Measurements from ENCODE around the gene TRMT11. TPM values are rescaled to one million over a fixed set of nuclear protein-coding genes. Genes with fewer than 3 reads are reported as not detected.

TRMT11 gene
- polyA plus RNA-seq, 3 donors, result 2.1 to 3.3 (median 2.1) TPM

GRCh38 chr6:125947615-125948014, 38.7 kb upstream of the TRMT11 start:
- no peaks in the 10 kb centered on the region for H3K36me3 Mint-ChIP-seq
- H3K9ac ChIP-seq (ENCODE audit: insufficient read depth, low read length, poor library complexity, severe bottlenecking), result no peak overlapping the region
- DNase-seq, result no peak
- intact Hi-C loops (cut with micrococcal nuclease), result no loop called here
- no peak overlapping the region for H3K27ac Mint-ChIP-seq
- peaks cover 8 to 21% of the 10 kb centered on the region in 2 donors for H3K4me1 ChIP-seq (ENCODE audit: control insufficient read depth in 1 of 2, insufficient read depth in 2 of 2, low read length in 2 of 2)
- peaks cover 36% of the 10 kb centered on the region for H3K4me1 Mint-ChIP-seq
- H3K4me2 ChIP-seq (replicated peaks; ENCODE audit: extremely low read depth, low read length, poor library complexity, severe bottlenecking), result no peak overlapping the region
- TF ChIP-seq CTCF (IDR thresholded peaks at IDR 0.05), result no peak
- H3K79me2 ChIP-seq (ENCODE audit: insufficient read depth, low read length), result no peaks in the 10 kb centered on the region
- no peak overlapping the region for H3K4me3 Mint-ChIP-seq
- H3K9me3 ChIP-seq (replicated peaks in 1 of 2; ENCODE audit: control insufficient read depth in 1 of 2, insufficient read depth in 1 of 2, low read length in 2 of 2), result no peaks in the 10 kb centered on the region
- no peaks in the 10 kb centered on the region for H3K27me3 ChIP-seq (ENCODE audit: control insufficient read depth in 2 of 2, insufficient read depth in 2 of 2, low read length in 2 of 2)
- WGBS (ENCODE audit: insufficient coverage), result no CpG with 5 or more reads among the region's 2 CpGs
- H3K9me3 Mint-ChIP-seq, result peaks cover 0 to 2% (median 0%) of the 10 kb centered on the region in 7 donors
- no peaks in the 10 kb centered on the region for H3K27me3 Mint-ChIP-seq (ENCODE audit: low read depth in 3 of 3)
- no peak overlapping the region for H3K27ac ChIP-seq (ENCODE audit: low read depth in 1 of 2, low read length in 2 of 2)
- H3K36me3 ChIP-seq (replicated peaks in 1 of 2; ENCODE audit: control insufficient read depth in 1 of 2, insufficient read depth in 2 of 2, low read length in 2 of 2), result no peaks in the 10 kb centered on the region
- H2AFZ ChIP-seq (ENCODE audit: insufficient read depth, low read depth, low read length, poor library complexity, severe bottlenecking), result no peak overlapping the region
- no peak overlapping the region for H3K4me3 ChIP-seq (replicated peaks in 1 of 3; ENCODE audit: low read depth in 2 of 3, low read length in 3 of 3)
- no peaks in the 10 kb centered on the region for H4K20me1 ChIP-seq (ENCODE audit: insufficient read depth, low read length)

- Histone ChIP-seq H2AFZ (ENCODE audit: insufficient read depth, low read depth, low read length, poor library complexity, severe bottlenecking) (no peak overlapping the region), H3K9me3 (replicated peaks in 1 of 2; ENCODE audit: control insufficient read depth in 1 of 2, insufficient read depth in 1 of 2, low read length in 2 of 2) (no peaks in the 10 kb centered on the region), H3K9ac (ENCODE audit: insufficient read depth, low read length, poor library complexity, severe bottlenecking) (no peak overlapping the region), H3K4me1 (ENCODE audit: control insufficient read depth in 1 of 2, insufficient read depth in 2 of 2, low read length in 2 of 2) (peaks cover 8 to 21% of the 10 kb centered on the region in 2 donors), H4K20me1 (ENCODE audit: insufficient read depth, low read length) (no peaks in the 10 kb centered on the region), H3K27ac (ENCODE audit: low read depth in 1 of 2, low read length in 2 of 2) (no peak overlapping the region), H3K4me2 (replicated peaks; ENCODE audit: extremely low read depth, low read length, poor library complexity, severe bottlenecking) (no peak overlapping the region), H3K79me2 (ENCODE audit: insufficient read depth, low read length) (no peaks in the 10 kb centered on the region), H3K36me3 (replicated peaks in 1 of 2; ENCODE audit: control insufficient read depth in 1 of 2, insufficient read depth in 2 of 2, low read length in 2 of 2) (no peaks in the 10 kb centered on the region), H3K4me3 (replicated peaks in 1 of 3; ENCODE audit: low read depth in 2 of 3, low read length in 3 of 3) (no peak overlapping the region), H3K27me3 (ENCODE audit: control insufficient read depth in 2 of 2, insufficient read depth in 2 of 2, low read length in 2 of 2) (no peaks in the 10 kb centered on the region)
- H3K27ac Mint-ChIP-seq, result no peak overlapping the region
- no peaks in the 10 kb centered on the region for H3K36me3 Mint-ChIP-seq
- peaks cover 0 to 3% (median 0%) of the 10 kb centered on the region in 7 donors for H3K9me3 Mint-ChIP-seq
- TF ChIP-seq CTCF (IDR thresholded peaks at IDR 0.05), result no peak
- 82% methylated on average over 1 of the region's 3 CpGs for WGBS (ENCODE audit: insufficient coverage)
- no peaks in the 10 kb centered on the region for H3K27me3 Mint-ChIP-seq (ENCODE audit: low read depth in 3 of 3)
- intact Hi-C loops (cut with micrococcal nuclease), result no loop called here
- DNase-seq, result no peak
- H3K4me1 Mint-ChIP-seq, result peaks cover 33% of the 10 kb centered on the region
- H3K4me3 Mint-ChIP-seq, result no peak overlapping the region
Measured at GRCh38 chr6:125948455-125948854, 37.9 kb upstream of the TRMT11 start.
